WERI-Rb-1 (cell line): ENCODE results near the gene CTCFL.

ENCODE experiments used
- DNase-seq: peaks from one replicate; pipeline ENCODE4 v3.0.0-alpha.2; 2020
- H3K27ac ChIP-seq: fragments of 250-450 bp; sonication (Bioruptor Pico); 2 replicates; pipeline ENCODE4 v1.5.1; 2020; ENCODE audit warnings: mild to moderate bottlenecking, moderate library complexity
- H3K27me3 ChIP-seq: fragments of 250-450 bp; sonication (Bioruptor Pico); 2 replicates; pipeline ENCODE4 v1.5.1; 2021; ENCODE audit warnings: mild to moderate bottlenecking, low read depth, moderate library complexity; ENCODE audit not compliant: insufficient read depth, severe bottlenecking
- H3K36me3 ChIP-seq: fragments of 250-450 bp; sonication (Bioruptor Pico); 2 replicates; pipeline ENCODE4 v1.5.1; 2020; ENCODE audit warnings: mild to moderate bottlenecking, moderate library complexity
- H3K4me3 ChIP-seq: 2 replicates; pipeline ENCODE4 v1.5.1; 2011; ENCODE audit warnings: low read depth, mild to moderate bottlenecking, control low read depth, low read length
- H3K9me3 ChIP-seq: fragments of 250-450 bp; sonication (Bioruptor Pico); 2 replicates; pipeline ENCODE4 v1.5.1; 2021; ENCODE audit warnings: mild to moderate bottlenecking, moderate library complexity; ENCODE audit not compliant: severe bottlenecking
- TF ChIP-seq, protein P1 (sequence below): IDR thresholded peaks from 2 replicates; pipeline ENCODE4 v1.5.1; 2011; ENCODE audit warnings: low read depth, mild to moderate bottlenecking, control low read depth, inconsistent platforms, low read length

CTCFL gene

DNA sequence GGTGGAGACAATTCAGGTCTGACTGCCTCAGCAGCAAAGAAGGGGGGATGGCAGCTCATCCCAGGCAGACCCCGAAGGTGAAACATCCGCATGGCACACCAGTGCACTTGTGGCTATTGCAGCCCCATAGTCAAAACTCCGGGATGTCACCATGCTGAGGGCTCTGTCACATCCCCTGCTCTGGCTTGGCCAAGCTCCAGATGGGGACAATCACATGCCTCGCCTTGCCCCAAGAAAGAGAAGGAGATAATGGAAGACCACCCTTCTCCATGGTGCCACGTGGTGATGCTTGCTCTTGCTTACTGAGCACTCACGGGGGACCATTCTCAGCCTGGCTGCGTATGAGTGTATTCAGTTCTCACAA, 73.5 kb downstream of the CTCFL start:
- Histone ChIP-seq H3K27ac (no peak overlapping the region), H3K27me3 (no peaks in the 10 kb centered on the region), H3K36me3 (no peaks in the 10 kb centered on the region), H3K9me3 (no peaks in the 10 kb centered on the region), H3K4me3 (no peak overlapping the region)
- TF ChIP-seq, protein P1, sequence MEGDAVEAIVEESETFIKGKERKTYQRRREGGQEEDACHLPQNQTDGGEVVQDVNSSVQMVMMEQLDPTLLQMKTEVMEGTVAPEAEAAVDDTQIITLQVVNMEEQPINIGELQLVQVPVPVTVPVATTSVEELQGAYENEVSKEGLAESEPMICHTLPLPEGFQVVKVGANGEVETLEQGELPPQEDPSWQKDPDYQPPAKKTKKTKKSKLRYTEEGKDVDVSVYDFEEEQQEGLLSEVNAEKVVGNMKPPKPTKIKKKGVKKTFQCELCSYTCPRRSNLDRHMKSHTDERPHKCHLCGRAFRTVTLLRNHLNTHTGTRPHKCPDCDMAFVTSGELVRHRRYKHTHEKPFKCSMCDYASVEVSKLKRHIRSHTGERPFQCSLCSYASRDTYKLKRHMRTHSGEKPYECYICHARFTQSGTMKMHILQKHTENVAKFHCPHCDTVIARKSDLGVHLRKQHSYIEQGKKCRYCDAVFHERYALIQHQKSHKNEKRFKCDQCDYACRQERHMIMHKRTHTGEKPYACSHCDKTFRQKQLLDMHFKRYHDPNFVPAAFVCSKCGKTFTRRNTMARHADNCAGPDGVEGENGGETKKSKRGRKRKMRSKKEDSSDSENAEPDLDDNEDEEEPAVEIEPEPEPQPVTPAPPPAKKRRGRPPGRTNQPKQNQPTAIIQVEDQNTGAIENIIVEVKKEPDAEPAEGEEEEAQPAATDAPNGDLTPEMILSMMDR = no peak
- no peak for DNase-seq

DNA sequence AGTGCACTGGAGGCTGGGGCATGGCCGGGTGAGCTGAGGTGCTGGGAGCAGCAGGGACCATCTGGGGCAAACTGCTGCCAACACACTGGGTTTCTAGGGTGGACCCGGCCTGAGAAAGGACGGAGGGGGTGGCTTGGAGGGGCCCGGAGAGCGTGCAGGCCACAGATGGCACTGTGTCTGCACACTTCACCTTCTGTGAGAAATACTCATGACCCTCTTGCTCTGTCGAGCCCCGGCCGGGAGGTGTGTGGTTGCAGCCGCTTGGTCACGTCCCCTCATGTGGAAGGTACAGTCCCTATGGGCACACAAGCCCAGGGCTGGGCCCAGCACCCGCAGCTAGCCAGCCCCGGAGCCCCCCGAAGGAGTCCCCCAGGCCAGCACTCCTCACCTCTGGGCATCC, 74.0 kb downstream of the CTCFL start:
- DNase-seq = no peak
- Histone ChIP-seq H3K27ac (no peak overlapping the region), H3K9me3 (peaks cover 1% of the 10 kb centered on the region), H3K36me3 (no peaks in the 10 kb centered on the region), H3K4me3 (no peak overlapping the region), H3K27me3 (no peaks in the 10 kb centered on the region)
- TF ChIP-seq, protein P1 = no peak

DNA sequence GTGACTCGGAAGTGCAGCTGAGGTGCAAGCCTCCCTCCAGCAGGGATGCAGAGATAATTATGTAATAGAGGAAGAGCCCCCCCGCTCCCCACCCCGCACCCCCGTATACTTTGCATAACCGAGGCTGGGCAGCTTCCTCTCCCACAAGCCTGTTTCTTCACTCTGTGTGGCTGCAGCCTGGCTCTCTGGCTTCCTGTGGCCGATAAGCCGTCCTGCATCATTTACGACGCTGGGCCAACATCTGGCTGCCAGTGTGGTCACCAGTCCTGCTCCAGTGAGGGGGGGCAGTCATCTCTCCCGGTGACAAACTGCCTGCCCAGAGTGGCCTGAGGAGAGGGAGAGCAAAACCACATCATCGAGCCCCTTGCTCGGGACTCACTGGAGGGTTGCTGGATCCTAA, 74.5 kb downstream of the CTCFL start:
- Histone ChIP-seq H3K9me3 (peaks cover 3% of the 10 kb centered on the region), H3K27me3 (no peaks in the 10 kb centered on the region), H3K27ac (no peak overlapping the region), H3K36me3 (no peaks in the 10 kb centered on the region), H3K4me3 (no peak overlapping the region)
- TF ChIP-seq, protein P1 = no peak
- no peak for DNase-seq

DNA sequence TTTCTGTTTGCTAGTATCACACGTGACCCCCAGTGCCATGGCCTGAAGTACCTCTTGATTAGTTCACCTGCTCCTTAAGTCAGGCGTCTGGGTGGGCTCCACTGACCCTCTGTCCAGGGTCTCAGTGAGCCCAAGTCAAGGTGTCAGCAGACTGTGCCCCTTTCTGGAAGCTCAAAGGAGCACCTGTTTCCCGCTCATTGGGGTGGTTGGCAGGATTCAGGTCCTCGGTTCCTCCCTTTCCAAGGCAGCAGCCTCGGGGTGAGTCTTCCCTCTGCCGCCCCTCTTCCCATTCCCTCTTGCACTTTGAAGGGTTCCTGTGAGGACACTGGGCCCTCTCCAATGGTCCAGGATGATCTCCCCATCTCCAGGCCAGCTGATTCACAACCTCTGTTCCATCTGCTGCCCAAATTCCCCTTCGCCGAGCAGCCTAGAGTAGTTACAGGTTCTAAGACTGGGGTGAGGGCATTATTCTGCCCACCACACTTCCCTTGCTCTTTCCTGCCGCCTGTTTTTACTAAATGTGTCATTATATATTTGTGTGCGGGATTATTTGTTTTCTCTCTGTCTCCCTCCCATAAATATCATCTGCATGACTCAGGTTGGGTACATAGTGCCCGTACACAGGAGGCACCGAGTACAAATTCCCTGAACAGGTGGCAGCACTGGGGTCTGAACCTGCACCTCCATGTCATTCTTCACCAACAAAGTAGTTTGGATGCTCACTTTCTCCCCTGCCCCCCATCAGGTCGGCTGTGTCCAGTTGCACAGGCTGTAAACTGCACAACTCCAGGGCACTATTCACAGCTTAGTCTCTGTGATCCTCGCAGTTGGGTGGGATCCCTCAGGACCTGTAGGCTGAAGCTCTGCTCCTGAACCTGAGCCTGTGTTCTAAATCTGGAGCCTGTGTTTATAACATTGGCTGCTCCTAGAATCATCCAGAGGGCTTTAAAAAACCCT, 75.3 kb downstream of the CTCFL start:
- Histone ChIP-seq H3K36me3 (no peaks in the 10 kb centered on the region), H3K27me3 (no peaks in the 10 kb centered on the region), H3K4me3 (no peak overlapping the region), H3K9me3 (peaks cover 3% of the 10 kb centered on the region), H3K27ac (no peak overlapping the region)
- TF ChIP-seq, protein P1 = no peak
- no peak for DNase-seq

DNA sequence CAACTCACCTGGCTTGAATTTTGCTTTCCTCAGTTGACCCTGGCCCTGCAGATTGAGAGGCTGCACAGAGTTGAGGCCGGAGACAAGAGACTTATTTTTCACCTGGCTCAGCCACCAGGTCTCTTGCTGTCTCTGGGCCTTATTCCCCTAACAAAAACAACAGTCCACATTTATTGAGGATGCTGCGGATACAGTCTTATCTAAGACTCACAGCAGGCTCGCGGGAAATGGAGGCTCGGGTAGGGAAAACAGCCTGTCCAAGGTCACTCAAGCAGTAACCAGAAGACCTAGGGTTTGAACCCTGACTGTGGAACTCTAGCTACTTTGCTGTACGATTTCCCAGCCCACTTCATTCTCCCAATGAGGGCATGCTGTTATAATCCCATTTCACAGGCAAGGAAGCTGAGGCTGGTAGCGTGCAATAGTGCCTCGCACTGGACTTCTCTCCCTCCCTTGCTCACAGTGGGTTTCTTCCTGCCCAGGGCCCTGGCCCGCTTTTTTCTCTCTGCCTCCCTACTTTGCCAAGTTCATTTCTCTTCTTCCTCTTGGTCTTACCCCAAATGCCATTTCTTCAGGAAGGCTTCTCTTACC, 76.1 kb downstream of the CTCFL start:
- DNase-seq = no peak
- H3K27ac ChIP-seq = no peak overlapping the region
- H3K36me3 ChIP-seq = no peaks in the 10 kb centered on the region
- no peak overlapping the region for H3K4me3 ChIP-seq
- H3K9me3 ChIP-seq = peaks cover 3% of the 10 kb centered on the region
- no peaks in the 10 kb centered on the region for H3K27me3 ChIP-seq
- TF ChIP-seq, protein P1 = no peak
